IMR-90 (cell line): Measurements from ENCODE around the gene GAPDH. TPM values are rescaled to one million over a fixed set of nuclear protein-coding genes. Genes with fewer than 3 reads are reported as not detected.

ENCODE experiments used
- ATAC-seq: fragments of 200-7000 bp; cut with Tn5 transposase; 2 replicates; pipeline ENCODE4 v1.9.1; 2020; ENCODE audit warnings: low read depth, mild to moderate bottlenecking, moderate library complexity
- BruUV-seq: library from RNA; stranded (reverse); fragments of 400-500 nt; replicated peaks from 2 replicates; lab custom pipeline; 2021; lab: Mats Ljungman, UMichigan
- CTCF ChIA-PET: fragments of 300-600 bp; formaldehyde crosslinking; extraction: SDS; loops from one replicate; lab custom pipeline; 2021; ENCODE audit warnings: antibody characterized with exemption; lab: Yijun Ruan, JAX
- POLR2A ChIA-PET: fragments of 300-600 bp; sonication (Branson Sonifier 250); formaldehyde crosslinking; loops from one replicate; lab custom pipeline; 2022; ENCODE audit warnings: antibody characterized with exemption; ENCODE audit not compliant: unreplicated experiment; lab: Charles Lee
- DNase-seq: peaks from one replicate; pipeline ENCODE4 v3.0.0; 2013
- H2AFZ ChIP-seq: replicated peaks from 2 replicates; pipeline ENCODE3; 2013; ENCODE audit warnings: low read length, mild to moderate bottlenecking; ENCODE audit not compliant: poor library complexity
- H2AK5ac ChIP-seq: 2 replicates; pipeline ENCODE4 v1.6.1; 2013; ENCODE audit warnings: low read depth, low read length, inconsistent platforms
- H2AK9ac ChIP-seq: replicated peaks from 2 replicates; pipeline ENCODE3; 2013; ENCODE audit warnings: mild to moderate bottlenecking, low read depth, low read length, moderate library complexity; ENCODE audit not compliant: poor library complexity
- H2BK120ac ChIP-seq: 2 replicates; pipeline ENCODE4 v1.6.1; 2013; ENCODE audit warnings: low read depth, low read length, inconsistent platforms
- H2BK15ac ChIP-seq: 3 replicates; pipeline ENCODE4 v1.6.1; 2013; ENCODE audit warnings: low read depth, low read length, inconsistent platforms
- H2BK20ac ChIP-seq: 2 replicates; pipeline ENCODE4 v1.6.1; 2013; ENCODE audit warnings: low read depth, mild to moderate bottlenecking, inconsistent platforms, low read length, moderate library complexity
- H2BK5ac ChIP-seq: 2 replicates; pipeline ENCODE4 v1.6.1; 2013; ENCODE audit warnings: mild to moderate bottlenecking, low read depth, low read length, inconsistent platforms; ENCODE audit not compliant: poor library complexity, severe bottlenecking
- H3K14ac ChIP-seq: replicated peaks from 2 replicates; pipeline ENCODE4 v1.6.1; 2013; ENCODE audit warnings: low read depth, low read length, inconsistent platforms
- H3K18ac ChIP-seq: 2 replicates; pipeline ENCODE4 v1.6.1; 2013; ENCODE audit warnings: low read depth, low read length, control low read depth
- H3K23ac ChIP-seq: 2 replicates; pipeline ENCODE4 v1.6.1; 2013; ENCODE audit warnings: low read depth, low read length, inconsistent platforms
- H3K27ac ChIP-seq: 2 replicates; pipeline ENCODE4 v1.5.1; 2013; ENCODE audit warnings: mild to moderate bottlenecking, control low read depth, low read length; ENCODE audit not compliant: insufficient read depth
- H3K27me3 ChIP-seq: 2 replicates; pipeline ENCODE4 v1.6.1; 2013; ENCODE audit warnings: low read length; ENCODE audit not compliant: control insufficient read depth, insufficient read depth
- H3K36me3 ChIP-seq: 2 replicates; pipeline ENCODE4 v1.6.1; 2013; ENCODE audit warnings: low read length, mixed read lengths; ENCODE audit not compliant: control insufficient read depth, insufficient read depth
- H3K4ac ChIP-seq: 2 replicates; pipeline ENCODE4 v1.6.1; 2013; ENCODE audit warnings: low read depth, low read length, inconsistent platforms
- H3K4me1 ChIP-seq: 2 replicates; pipeline ENCODE4 v1.6.1; 2013; ENCODE audit warnings: low read length, mixed read lengths; ENCODE audit not compliant: control insufficient read depth, insufficient read depth
- H3K4me2 ChIP-seq: 2 replicates; pipeline ENCODE4 v1.6.1; 2013; ENCODE audit warnings: low read depth, mild to moderate bottlenecking, control low read depth, low read length, moderate library complexity
- H3K4me3 ChIP-seq: 2 replicates; pipeline ENCODE4 v1.5.1; 2013; ENCODE audit warnings: low read depth, mild to moderate bottlenecking, control low read depth, low read length, moderate library complexity; ENCODE audit not compliant: insufficient read depth
- H3K56ac ChIP-seq: 2 replicates; pipeline ENCODE4 v1.6.1; 2013; ENCODE audit warnings: low read length, inconsistent platforms; ENCODE audit not compliant: insufficient read depth; ENCODE audit errors: extremely low read depth
- H3K79me1 ChIP-seq, 2 experiments: 2 replicates each; pipeline ENCODE4 v1.6.1; 2013; ENCODE audit warnings: low read length in 2 of 2, inconsistent platforms in 1 of 2, low read depth in 1 of 2
- H3K9ac ChIP-seq: 2 replicates; pipeline ENCODE4 v1.6.1; 2013; ENCODE audit warnings: low read depth, low read length, control low read depth
- H3K9me1 ChIP-seq: 2 replicates; pipeline ENCODE4 v1.6.1; 2013; ENCODE audit warnings: low read length, inconsistent platforms; ENCODE audit not compliant: insufficient read depth
- H3K9me3 ChIP-seq: 2 replicates; pipeline ENCODE4 v1.6.1; 2013; ENCODE audit warnings: low read length; ENCODE audit not compliant: control insufficient read depth, insufficient read depth
- H4K20me1 ChIP-seq: 2 replicates; pipeline ENCODE4 v1.6.1; 2013; ENCODE audit warnings: low read length, inconsistent platforms; ENCODE audit not compliant: insufficient read depth
- H4K5ac ChIP-seq: 2 replicates; pipeline ENCODE4 v1.6.1; 2013; ENCODE audit warnings: mild to moderate bottlenecking, low read depth, low read length, control low read depth
- H4K8ac ChIP-seq, 2 experiments: 2 replicates each; pipeline ENCODE4 v1.6.1; 2013; ENCODE audit warnings: low read depth in 2 of 2, low read length in 2 of 2, control low read depth in 1 of 2, inconsistent platforms in 1 of 2
- H4K91ac ChIP-seq: 2 replicates; pipeline ENCODE4 v1.6.1; 2013; ENCODE audit warnings: low read depth, low read length, inconsistent platforms; ENCODE audit not compliant: insufficient read depth
- CEBPB ChIP-seq: IDR thresholded peaks from 2 replicates; pipeline ENCODE4 v1.6.1; 2012; ENCODE audit warnings: low read depth, low read length, improper control_type of control experiment
- CHD1 ChIP-seq: IDR thresholded peaks from 2 replicates; pipeline ENCODE4 v1.6.1; 2012; ENCODE audit warnings: low read depth, low read length, improper control_type of control experiment
- MAFK ChIP-seq: IDR thresholded peaks from 2 replicates; pipeline ENCODE4 v1.6.1; 2012; ENCODE audit warnings: low read depth, low read length, improper control_type of control experiment
- MXI1 ChIP-seq: IDR thresholded peaks from 2 replicates; pipeline ENCODE4 v1.6.1; 2012; ENCODE audit warnings: low read depth, mild to moderate bottlenecking, low read length, moderate library complexity, borderline replicate concordance
- POLR2A ChIP-seq: IDR thresholded peaks from 2 replicates; pipeline ENCODE4 v1.6.1; 2012; ENCODE audit warnings: mild to moderate bottlenecking, low read depth, low read length
- RAD21 ChIP-seq: IDR thresholded peaks from 2 replicates; pipeline ENCODE4 v1.6.1; 2012; ENCODE audit warnings: low read length, improper control_type of control experiment
- SMC3 ChIP-seq: fragments of 150-350 bp; IDR thresholded peaks from 2 replicates; pipeline ENCODE4 v1.6.1; 2016; ENCODE audit warnings: low read depth, mild to moderate bottlenecking, antibody characterized with exemption, low read length, moderate library complexity
- USF2 ChIP-seq: fragments of 150-350 bp; IDR thresholded peaks from 2 replicates; pipeline ENCODE4 v1.6.1; 2017; ENCODE audit warnings: mild to moderate bottlenecking, antibody characterized with exemption, low read length, low read depth
- WGBS, 2 experiments: methylation state at CpG; one replicate each; pipeline versions ENCODE4 v1.1.5 to v1.1.7; 2013; ENCODE audit warnings: missing lambda C conversion rate in 2 of 2; ENCODE audit not compliant: insufficient read length in 1 of 2; ENCODE audit errors: extremely low coverage in 2 of 2; 5-methylcytosine and 5-hydroxymethylcytosine counted together
- dilution Hi-C: fragments of 300-500 bp; cut with HindIII; formaldehyde crosslinking; loops from one replicate; pipeline ENCODE4 v1.14.3; 2018; ENCODE audit warnings: low sequenced_read_pairs; ENCODE audit not compliant: unreplicated experiment
- in situ Hi-C: fragments of 300-500 bp; cut with MboI; formaldehyde crosslinking; loops from 3 replicates; pipeline ENCODE4 v1.14.3; 2019; ENCODE audit warnings: low sequenced_read_pairs, inconsistent platforms, mixed read lengths
- intact Hi-C: fragments of 100-400 bp; cut with micrococcal nuclease; formaldehyde crosslinking; loops from 2 replicates; pipeline ENCODE4 v1.10.0; 2022
- polyA plus RNA-seq, 3 experiments: library from polyadenylated mRNA; depleted of rRNA; stranded (reverse); fragments of >200 nt; gene quantifications; 2 replicates each; pipeline ENCODE4 v1.2.3, GENCODE V29; 2012; ENCODE audit warnings: low replicate concordance in 1 of 3
- total RNA-seq: library from RNA; depleted of rRNA; stranded (reverse); fragments of >200 nt; gene quantifications from 2 replicates; pipeline ENCODE4 v1.2.3, GENCODE V29; 2012

GAPDH gene
- total and polyA plus RNA-seq, 2 of the 4 experiments (the other 2 are of a cell fraction): 12,939 to 21,893 TPM

GRCh38 chr12:6530576-6531260 lies 3.6 kb upstream of the GAPDH start:
- H2BK20ac ChIP-seq: no peak overlapping the region
- no peak overlapping the region for H3K4me3 ChIP-seq
- ATAC-seq: no peak
- 0 out of 2 replicates have a peak overlapping the region, but pooled peaks have one; percentile 40 for H3K23ac ChIP-seq
- peaks cover 51% of the 10 kb centered on the region for H3K36me3 ChIP-seq
- intact Hi-C loops (no loop called here), dilution Hi-C loops (no loop called here), in situ Hi-C loops (no loop called here)
- no peaks in the 10 kb centered on the region for H3K9me3 ChIP-seq
- H3K27me3 ChIP-seq: no peaks in the 10 kb centered on the region
- BruUV-seq: no TSS peak
- no peak overlapping the region for H3K18ac ChIP-seq
- H3K79me1 ChIP-seq: peaks cover 10 to 52% of the 10 kb centered on the region in 2 experiments
- no peak overlapping the region for H2BK120ac ChIP-seq
- POLR2A ChIA-PET: no interaction called here
- H3K4ac ChIP-seq: no peak overlapping the region
- H3K4me2 ChIP-seq: no peak overlapping the region
- H4K5ac ChIP-seq: no peak overlapping the region
- CTCF ChIA-PET: no interaction called here
- H4K8ac ChIP-seq: no peak overlapping the region
- no peak overlapping the region for H2AFZ ChIP-seq
- H2BK5ac ChIP-seq: no peak overlapping the region
- no peak overlapping the region for H2BK15ac ChIP-seq
- H3K27ac ChIP-seq: no peak overlapping the region
- H3K14ac ChIP-seq: no peak overlapping the region
- no peak for TF ChIP-seq POLR2A
- TF ChIP-seq RAD21: no peak
- TF ChIP-seq SMC3: no peak
- no peak for TF ChIP-seq MAFK
- TF ChIP-seq MXI1: no peak
- no peak for TF ChIP-seq CEBPB
- no peak for TF ChIP-seq USF2
- TF ChIP-seq CHD1: no peak
- DNase-seq: no peak
- H3K9me1 ChIP-seq: no peaks in the 10 kb centered on the region
- WGBS, 2 experiments: 98% methylated on average over 10 of the region's 18 CpGs; no CpG with 5 or more reads in 1 of the 2 experiments
- peaks cover 14% of the 10 kb centered on the region for H4K20me1 ChIP-seq
- H3K4me1 ChIP-seq: peaks cover 9% of the 10 kb centered on the region
- H2AK9ac ChIP-seq: no peak overlapping the region
- no peak overlapping the region for H4K91ac ChIP-seq
- H3K9ac ChIP-seq: no peak overlapping the region
- no peak overlapping the region for H3K56ac ChIP-seq
- H2AK5ac ChIP-seq: no peak overlapping the region
